HepG2 (cell line): ENCODE results near the gene BACH2. TPM values are rescaled to one million over a fixed set of nuclear protein-coding genes. Genes with fewer than 3 reads are reported as not detected.

Source experiments
- ATAC-seq: fragments of 200-7000 bp; cut with Tn5 transposase; 3 replicates; pipeline ENCODE4 v1.9.1; 2020; ENCODE audit warnings: mild to moderate bottlenecking, moderate library complexity
- BruUV-seq: library from RNA; stranded (reverse); fragments of 400-500 nt; replicated peaks from 2 replicates; lab custom pipeline; 2021; lab: Mats Ljungman, UMichigan
- CTCF ChIA-PET: fragments of 300-600 bp; formaldehyde crosslinking; extraction: SDS; loops from one replicate; lab custom pipeline; 2021; ENCODE audit warnings: low total read pairs, inconsistent platforms, low intra/inter-chr PET ratio; lab: Yijun Ruan, JAX
- POLR2A ChIA-PET: fragments of 350-600 bp; sonication (Branson Sonifier 250); formaldehyde crosslinking; loops from one replicate; lab custom pipeline; 2020; ENCODE audit warnings: antibody characterized with exemption, inconsistent platforms; lab: Yijun Ruan, JAX
- DNase-seq: peaks from one replicate; pipeline ENCODE4 v3.0.0-alpha.2; 2015; ENCODE audit warnings: low spot score
- FAIRE-seq: peaks from 3 replicates; lab custom pipeline; 2011; peaks lifted over from hg19 to GRCh38; lab: Jason Lieb, UNC
- H2AFZ ChIP-seq: one replicate; pipeline ENCODE4 v1.6.1; 2011; ENCODE audit warnings: low read length, inconsistent platforms
- H3K27ac ChIP-seq: fragments of 300-600 bp; 3 replicates; pipeline ENCODE4 v1.8.0; 2011; ENCODE audit warnings: mixed run types, mild to moderate bottlenecking, mixed read lengths, low read length, inconsistent platforms; ENCODE audit not compliant: insufficient read depth; ENCODE audit errors: extremely low read length
- H3K27me3 ChIP-seq, 2 experiments: fragments of 200-600 bp in 1 of 2; 2 replicates in 1 of 2; 3 replicates in 1 of 2; pipeline versions ENCODE4 v1.6.0 to v1.8.0; 2011; ENCODE audit warnings: low read length in 2 of 2, mild to moderate bottlenecking in 2 of 2, moderate library complexity in 2 of 2, inconsistent platforms in 1 of 2; ENCODE audit not compliant: insufficient read depth in 2 of 2, control insufficient read depth in 1 of 2
- H3K36me3 ChIP-seq, 2 experiments: fragments of 200-600 bp in 1 of 2; replicated peaks in 1 of 2; 2 replicates in 1 of 2; 3 replicates in 1 of 2; pipeline versions ENCODE4 v1.5.1 to v1.8.0; 2011; ENCODE audit warnings: low read length in 2 of 2, inconsistent platforms in 1 of 2; ENCODE audit not compliant: insufficient read depth in 2 of 2, control insufficient read depth in 1 of 2
- H3K4me1 ChIP-seq: 2 replicates; pipeline ENCODE4 v1.5.1; 2012; ENCODE audit warnings: low read length, inconsistent platforms; ENCODE audit not compliant: insufficient read depth
- H3K4me2 ChIP-seq: 2 replicates; pipeline ENCODE4 v1.6.0; 2011; ENCODE audit warnings: low read depth, low read length, inconsistent platforms
- H3K4me3 ChIP-seq, 3 experiments: fragments of 200-600 bp in 1 of 3; sonication (generic), shearing (Covaris generic) in 1 of 3; replicated peaks in 1 of 3; 2 replicates each; pipeline ENCODE4 v1.5.1; 2011 to 2016; ENCODE audit warnings: low read length in 3 of 3, inconsistent platforms in 2 of 3, low read depth in 2 of 3, mild to moderate bottlenecking in 2 of 3, control low read depth in 1 of 3, mixed read lengths in 1 of 3; ENCODE audit not compliant: insufficient read depth in 1 of 3
- H3K79me2 ChIP-seq: one replicate; pipeline ENCODE4 v1.6.1; 2011; ENCODE audit warnings: low read length, inconsistent platforms; ENCODE audit not compliant: insufficient read depth
- H3K9ac ChIP-seq: 2 replicates; pipeline ENCODE4 v1.6.0; 2011; ENCODE audit warnings: mild to moderate bottlenecking, low read depth, low read length, inconsistent platforms; ENCODE audit not compliant: insufficient read depth
- H3K9me3 ChIP-seq: 2 replicates; pipeline ENCODE4 v1.5.1; 2012; ENCODE audit warnings: mild to moderate bottlenecking, low read length
- H4K20me1 ChIP-seq: 2 replicates; pipeline ENCODE4 v1.6.0; 2011; ENCODE audit warnings: inconsistent platforms, mild to moderate bottlenecking, low read length, moderate library complexity; ENCODE audit not compliant: insufficient read depth
- DZIP1 ChIP-seq: sonication (generic); formaldehyde crosslinking; IDR thresholded peaks from 2 replicates; pipeline ENCODE4 v1.5.0; 2020; ENCODE audit warnings: mild to moderate bottlenecking, missing genetic modification reagents
- FOXA3 ChIP-seq: IDR thresholded peaks from 2 replicates; pipeline ENCODE4 v1.6.1; 2016; ENCODE audit warnings: missing genetic modification reagents, missing compliant biosample characterization
- FOXP1 ChIP-seq, 2 experiments: fragments of 450-650 bp in 1 of 2; IDR thresholded peaks; 2 replicates each; pipeline ENCODE4 v1.6.1; 2017 to 2018; ENCODE audit warnings: antibody characterized with exemption in 1 of 2
- RFXANK ChIP-seq: IDR thresholded peaks from 2 replicates; pipeline ENCODE4 v1.6.1; 2016
- TSC22D2 ChIP-seq: sonication (generic); formaldehyde crosslinking; IDR thresholded peaks from 2 replicates; pipeline ENCODE4 v1.5.1; 2020; ENCODE audit warnings: missing genetic modification reagents, mild to moderate bottlenecking, borderline replicate concordance
- ZNF615 ChIP-seq: sonication (generic); formaldehyde crosslinking; IDR thresholded peaks from 2 replicates; pipeline ENCODE4 v1.5.0; 2020; ENCODE audit warnings: mild to moderate bottlenecking, missing genetic modification reagents, borderline replicate concordance
- ZNF720 ChIP-seq: sonication (generic); formaldehyde crosslinking; IDR thresholded peaks from 2 replicates; pipeline ENCODE4 v1.4.0; 2020; ENCODE audit warnings: missing genetic modification reagents
- ZSCAN12 ChIP-seq: sonication (generic); formaldehyde crosslinking; IDR thresholded peaks from 2 replicates; pipeline ENCODE4 v1.9.0; 2021; ENCODE audit warnings: mild to moderate bottlenecking, missing genetic modification reagents
- WGBS: methylation state at CpG from one replicate; pipeline ENCODE4 v1.1.6; 2017; ENCODE audit warnings: low lambda C conversion rate; 5-methylcytosine and 5-hydroxymethylcytosine counted together
- in situ Hi-C: cut with HindIII; loops from 2 replicates; pipeline ENCODE4 v1.10.0; 2017; ENCODE audit warnings: low pct_unique_long_range_greater_than_20kb; ENCODE audit not compliant: extremely low pct_ligation_motif_present
- intact Hi-C: fragments of 100-400 bp; cut with micrococcal nuclease; formaldehyde crosslinking; loops from one replicate; pipeline ENCODE4 v1.10.0; 2022; ENCODE audit not compliant: unreplicated experiment
- polyA plus RNA-seq, 8 experiments: library from polyadenylated mRNA; depleted of rRNA in 3 of 8; stranded (reverse) in 7 of 8; unstranded in 1 of 8; fragments of >200 nt; fragmentation: Illumina TruSeq in 4 of 8; extraction: Trizol in 4 of 8; gene quantifications; 2 replicates each; pipeline versions ENCODE4 v1.2.1 to v1.2.3, GENCODE V29; 2011 to 2016; ENCODE audit warnings: low read depth in 4 of 8, missing spikeins in 1 of 8, mixed read lengths in 1 of 8; ENCODE audit not compliant: insufficient read depth in 1 of 8
- total RNA-seq, 5 experiments: library from RNA; depleted of rRNA; stranded (reverse); fragments of >200 nt; fragmentation: Illumina TruSeq; extraction: Trizol; gene quantifications; 2 replicates each; pipeline ENCODE4 v1.2.3, GENCODE V29; 2016; ENCODE audit warnings: low read depth in 1 of 5
- TF ChIP-seq, protein P1 (sequence below): sonication (generic); formaldehyde crosslinking; IDR thresholded peaks from 2 replicates; pipeline ENCODE4 v1.8.0; 2022; ENCODE audit warnings: mild to moderate bottlenecking, missing genetic modification reagents
- TF ChIP-seq, protein P2 (sequence below): sonication (generic); formaldehyde crosslinking; IDR thresholded peaks from 2 replicates; pipeline ENCODE4 v1.4.0; 2020; ENCODE audit warnings: missing genetic modification reagents

BACH2 gene
- total and polyA plus RNA-seq, 2 of the 13 experiments (the other 11 are each of a cell fraction or from before 2014, with no cell fraction given), result 0.01 TPM; not detected in 1

DNA sequence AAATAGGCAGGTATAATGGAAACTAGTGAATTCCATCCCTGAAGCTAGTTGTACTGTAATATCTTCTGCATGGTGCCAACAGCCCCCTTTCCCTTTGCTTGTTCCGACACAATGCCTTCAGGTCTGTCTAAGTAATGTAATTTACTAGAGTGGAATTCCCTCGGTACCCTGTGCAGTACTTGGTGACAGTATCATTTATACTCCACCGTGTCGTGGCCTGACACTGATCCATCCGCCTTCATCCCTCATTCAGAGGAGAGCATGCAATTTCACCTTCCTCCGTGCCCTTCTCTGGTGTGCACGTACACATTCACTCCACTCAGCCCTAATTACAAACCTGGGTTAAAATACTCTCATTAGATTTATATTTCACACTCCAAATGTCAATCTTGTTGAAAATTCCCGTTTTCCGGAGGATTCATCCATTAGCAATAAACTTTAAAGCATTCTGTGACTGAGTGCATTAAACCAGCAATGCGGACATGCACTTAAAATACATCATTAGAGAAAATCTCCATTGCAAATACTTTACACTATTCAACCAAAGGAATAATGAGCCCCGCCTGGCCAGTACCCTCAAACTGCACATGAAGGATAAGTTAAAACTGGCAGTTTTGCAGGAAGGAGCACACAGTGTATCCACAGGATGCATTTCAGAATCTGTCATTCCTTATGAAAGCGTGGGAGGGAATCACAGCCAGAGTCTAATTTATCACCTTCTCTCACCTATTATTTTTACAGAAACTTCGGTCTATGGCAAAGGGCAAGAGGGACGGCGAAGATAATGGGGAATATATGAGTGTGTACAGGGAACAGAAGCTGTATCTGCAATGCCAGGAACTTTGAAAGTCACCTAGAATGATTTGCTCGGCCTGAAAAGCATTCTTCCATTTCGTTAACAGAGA, 219.9 kb downstream of the BACH2 start:
- WGBS, result 4% methylated on average over 17 of the region's 17 CpGs
- ATAC-seq, result no peak
- Histone ChIP-seq H3K9ac (no peak overlapping the region), H2AFZ (no peak overlapping the region), H3K27me3 (peaks cover 0 to 19% of the 10 kb centered on the region in 2 experiments; a peak in 2 of 5 replicates), H3K9me3 (no peaks in the 10 kb centered on the region), H3K79me2 (no peaks in the 10 kb centered on the region), H3K4me3 (no peak overlapping the region), H4K20me1 (no peaks in the 10 kb centered on the region), H3K4me2 (no peak overlapping the region), H3K36me3 (no peaks in the 10 kb centered on the region), H3K27ac (no peak overlapping the region), H3K4me1 (no peaks in the 10 kb centered on the region)
- in situ Hi-C loops, result no loop called here
- intact Hi-C loops, result no loop called here
- no peak for DNase-seq
- ChIA-PET CTCF (no interaction called here), POLR2A (no interaction called here)
- FAIRE-seq, result no peak
- TF ChIP-seq DZIP1 (CRISPR knock-in tag) (no peak), ZSCAN12 (CRISPR knock-in tag) (no peak), ZNF720 (no peak), FOXA3 (no peak), ZNF615 (CRISPR knock-in tag) (no peak), TSC22D2 (CRISPR knock-in tag) (no peak), FOXP1 (IDR thresholded peaks at IDR 0.05) (no peak), FOXP1 (CRISPR knock-in tag; IDR thresholded peaks at IDR 0.05) (no peak), RFXANK (no peak)
- TF ChIP-seq, protein P1, sequence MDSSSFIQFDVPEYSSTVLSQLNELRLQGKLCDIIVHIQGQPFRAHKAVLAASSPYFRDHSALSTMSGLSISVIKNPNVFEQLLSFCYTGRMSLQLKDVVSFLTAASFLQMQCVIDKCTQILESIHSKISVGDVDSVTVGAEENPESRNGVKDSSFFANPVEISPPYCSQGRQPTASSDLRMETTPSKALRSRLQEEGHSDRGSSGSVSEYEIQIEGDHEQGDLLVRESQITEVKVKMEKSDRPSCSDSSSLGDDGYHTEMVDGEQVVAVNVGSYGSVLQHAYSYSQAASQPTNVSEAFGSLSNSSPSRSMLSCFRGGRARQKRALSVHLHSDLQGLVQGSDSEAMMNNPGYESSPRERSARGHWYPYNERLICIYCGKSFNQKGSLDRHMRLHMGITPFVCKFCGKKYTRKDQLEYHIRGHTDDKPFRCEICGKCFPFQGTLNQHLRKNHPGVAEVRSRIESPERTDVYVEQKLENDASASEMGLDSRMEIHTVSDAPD, result no peak
- TF ChIP-seq, protein P2, sequence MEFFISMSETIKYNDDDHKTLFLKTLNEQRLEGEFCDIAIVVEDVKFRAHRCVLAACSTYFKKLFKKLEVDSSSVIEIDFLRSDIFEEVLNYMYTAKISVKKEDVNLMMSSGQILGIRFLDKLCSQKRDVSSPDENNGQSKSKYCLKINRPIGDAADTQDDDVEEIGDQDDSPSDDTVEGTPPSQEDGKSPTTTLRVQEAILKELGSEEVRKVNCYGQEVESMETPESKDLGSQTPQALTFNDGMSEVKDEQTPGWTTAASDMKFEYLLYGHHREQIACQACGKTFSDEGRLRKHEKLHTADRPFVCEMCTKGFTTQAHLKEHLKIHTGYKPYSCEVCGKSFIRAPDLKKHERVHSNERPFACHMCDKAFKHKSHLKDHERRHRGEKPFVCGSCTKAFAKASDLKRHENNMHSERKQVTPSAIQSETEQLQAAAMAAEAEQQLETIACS, result no peak
- BruUV-seq, result no TSS peak
